Choroid plexus epithelial cell (primary cell): Measurements from ENCODE around the gene RALGPS1.
A peak's percentile ranks its signal among the peaks of the same experiment; 100 is the strongest.

Source experiments
- DNase-seq: peaks from one replicate; pipeline ENCODE4 v3.0.0-alpha.2; 2010; ENCODE audit warnings: low read depth
- H3K4me3 ChIP-seq: 2 replicates; pipeline ENCODE4 v1.5.1; 2011; ENCODE audit warnings: low read depth, mild to moderate bottlenecking, control low read depth, low read length, moderate library complexity
- TF ChIP-seq, protein P1 (sequence below): conservative IDR thresholded peaks from 2 replicates; pipeline ENCODE4 v1.5.1; 2011; ENCODE audit warnings: low read depth, mild to moderate bottlenecking, control low read depth, inconsistent platforms, low read length, moderate library complexity

RALGPS1 gene

DNA sequence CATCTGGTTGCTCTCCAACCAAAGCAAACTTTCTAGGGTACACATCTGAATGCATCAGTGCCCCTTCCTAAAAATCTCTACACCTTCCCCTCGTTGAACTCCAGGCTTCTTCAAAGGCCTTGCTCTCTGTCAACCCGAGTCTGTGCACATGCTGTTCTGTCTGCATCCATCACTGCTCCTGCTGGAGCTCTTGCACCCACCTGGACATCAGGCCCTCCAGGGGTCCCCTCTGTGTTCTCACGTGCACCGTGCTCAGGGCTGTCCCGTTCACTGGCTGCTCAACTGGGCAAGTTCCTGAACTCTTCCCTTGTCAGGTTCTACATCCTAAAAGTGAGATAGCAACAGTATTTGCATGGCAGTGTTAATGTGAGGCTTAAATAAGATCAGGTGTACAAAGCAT, 270.6 kb downstream of the RALGPS1 start:
- no peak overlapping the region for H3K4me3 ChIP-seq
- TF ChIP-seq, protein P1, sequence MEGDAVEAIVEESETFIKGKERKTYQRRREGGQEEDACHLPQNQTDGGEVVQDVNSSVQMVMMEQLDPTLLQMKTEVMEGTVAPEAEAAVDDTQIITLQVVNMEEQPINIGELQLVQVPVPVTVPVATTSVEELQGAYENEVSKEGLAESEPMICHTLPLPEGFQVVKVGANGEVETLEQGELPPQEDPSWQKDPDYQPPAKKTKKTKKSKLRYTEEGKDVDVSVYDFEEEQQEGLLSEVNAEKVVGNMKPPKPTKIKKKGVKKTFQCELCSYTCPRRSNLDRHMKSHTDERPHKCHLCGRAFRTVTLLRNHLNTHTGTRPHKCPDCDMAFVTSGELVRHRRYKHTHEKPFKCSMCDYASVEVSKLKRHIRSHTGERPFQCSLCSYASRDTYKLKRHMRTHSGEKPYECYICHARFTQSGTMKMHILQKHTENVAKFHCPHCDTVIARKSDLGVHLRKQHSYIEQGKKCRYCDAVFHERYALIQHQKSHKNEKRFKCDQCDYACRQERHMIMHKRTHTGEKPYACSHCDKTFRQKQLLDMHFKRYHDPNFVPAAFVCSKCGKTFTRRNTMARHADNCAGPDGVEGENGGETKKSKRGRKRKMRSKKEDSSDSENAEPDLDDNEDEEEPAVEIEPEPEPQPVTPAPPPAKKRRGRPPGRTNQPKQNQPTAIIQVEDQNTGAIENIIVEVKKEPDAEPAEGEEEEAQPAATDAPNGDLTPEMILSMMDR = no peak
- DNase-seq = no peak

DNA sequence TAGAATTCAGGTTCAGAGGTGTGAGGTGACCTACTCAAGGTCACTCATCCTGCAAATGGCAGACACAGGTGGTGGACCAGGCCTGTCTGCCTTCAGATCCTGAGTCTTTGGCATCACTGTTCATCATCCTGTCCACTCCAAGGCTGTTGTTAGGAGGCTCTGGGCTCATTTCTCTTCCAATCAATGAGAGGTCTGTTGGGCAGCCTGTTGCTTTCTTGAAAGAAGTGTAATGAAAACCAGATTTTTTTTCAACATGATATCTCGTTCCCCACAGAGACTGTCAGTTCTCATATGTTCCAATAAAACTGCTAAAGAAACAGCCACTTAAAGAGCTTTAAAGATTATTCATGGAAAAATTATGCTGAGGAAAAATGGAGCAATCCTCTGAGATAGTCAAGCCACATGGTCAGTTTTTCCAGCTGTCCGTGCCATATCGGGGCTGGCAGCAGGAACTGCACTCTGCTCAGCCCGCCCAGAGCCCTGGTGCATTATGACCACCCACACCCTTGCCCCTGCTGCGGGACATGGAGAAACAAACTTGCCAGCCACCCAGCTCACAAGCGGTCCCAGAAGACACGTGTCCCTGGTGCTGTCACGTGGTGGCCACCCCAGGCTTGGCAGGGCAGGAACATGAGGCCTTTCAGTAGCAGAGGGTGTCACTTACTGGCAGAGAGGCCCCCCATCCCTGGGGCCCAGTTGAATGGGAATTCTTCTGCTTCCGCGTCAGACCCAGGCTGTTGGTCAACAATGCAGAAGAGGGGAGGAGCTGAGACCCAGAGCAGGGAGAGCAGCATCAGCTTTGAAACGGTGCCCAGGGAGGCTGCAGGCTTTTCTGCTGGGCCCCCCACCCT, 271.6 kb downstream of the RALGPS1 start:
- TF ChIP-seq, protein P1 = no peak
- peak; percentile 93 for DNase-seq
- H3K4me3 ChIP-seq = no peak overlapping the region

DNA sequence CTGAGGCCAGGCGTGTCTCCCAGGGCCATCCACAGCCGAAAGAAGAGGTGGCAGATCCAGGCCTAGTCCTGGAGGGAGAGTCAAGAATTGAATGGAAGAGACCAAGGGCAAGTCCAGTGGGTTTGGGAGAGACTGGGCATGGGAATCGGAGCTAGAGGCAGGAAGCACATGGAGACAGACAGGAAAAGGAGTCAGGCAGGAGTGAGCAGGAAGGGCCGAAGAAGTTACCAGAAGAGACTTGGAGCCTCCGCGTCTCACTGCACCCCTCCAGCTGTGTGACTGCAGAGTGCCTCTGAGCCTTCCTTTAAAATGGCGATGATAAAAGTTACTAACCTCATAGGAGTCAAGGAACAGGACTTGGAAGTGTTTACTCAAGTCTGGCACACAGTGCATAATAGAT, 272.2 kb downstream of the RALGPS1 start:
- H3K4me3 ChIP-seq = no peak overlapping the region
- TF ChIP-seq, protein P1 = no peak
- DNase-seq = no peak

DNA sequence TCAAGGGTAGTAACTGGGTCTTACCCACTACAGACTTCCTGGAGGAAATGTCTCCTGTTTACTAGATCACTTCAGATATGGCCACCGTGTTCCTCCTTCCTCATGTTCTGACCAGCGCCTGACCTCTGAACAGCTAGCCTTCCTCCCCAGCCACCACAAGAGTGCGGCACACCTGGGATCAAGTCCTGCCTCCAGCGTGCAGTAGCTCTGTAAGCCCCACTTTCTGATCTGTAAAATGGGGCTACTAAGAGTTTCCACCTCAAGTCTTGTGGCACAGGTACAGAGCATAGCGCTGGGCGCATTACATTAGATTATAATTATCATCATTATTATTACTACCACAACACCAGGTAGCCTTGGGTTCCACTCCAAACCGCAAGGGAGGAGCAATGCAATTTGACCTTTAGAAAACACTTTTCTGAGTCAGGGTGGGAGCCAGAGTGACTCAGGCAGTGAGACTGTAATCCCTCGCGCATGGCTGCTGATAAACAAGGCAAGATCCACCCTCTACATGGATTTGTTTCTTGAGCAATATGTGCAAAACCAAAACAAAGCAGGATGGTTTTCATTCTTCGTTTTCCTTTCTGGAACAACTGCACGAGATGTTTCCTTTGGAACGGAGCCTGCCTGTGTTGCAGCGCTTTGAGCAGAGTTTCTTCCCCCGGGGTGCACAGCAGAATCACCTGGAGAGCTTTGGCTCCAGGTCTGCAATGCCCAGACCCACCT, 272.8 kb downstream of the RALGPS1 start:
- H3K4me3 ChIP-seq = no peak overlapping the region
- peak; percentile 99 for DNase-seq
- TF ChIP-seq, protein P1 = no peak

DNA sequence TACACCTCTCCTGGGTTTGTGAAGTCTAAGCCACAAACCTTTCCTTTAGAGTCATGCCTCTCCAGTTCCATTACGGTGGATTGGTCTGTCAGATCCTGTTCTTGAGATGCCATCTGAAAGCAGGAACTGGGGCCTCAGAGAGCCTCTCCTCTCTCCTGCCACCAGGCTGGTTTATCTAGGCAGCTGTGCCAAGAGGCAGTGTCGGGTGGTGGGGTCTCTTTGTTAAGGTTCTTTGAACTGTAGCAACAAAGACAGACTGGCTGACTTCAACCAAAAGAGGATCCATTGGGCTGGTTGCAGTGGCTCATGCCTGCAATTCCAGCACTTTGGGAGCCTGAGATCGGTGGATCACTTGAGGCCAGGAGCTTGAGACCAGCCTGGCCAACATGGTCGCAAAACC, 273.8 kb downstream of the RALGPS1 start:
- H3K4me3 ChIP-seq = no peak overlapping the region
- no peak for DNase-seq
- TF ChIP-seq, protein P1 = no peak

DNA sequence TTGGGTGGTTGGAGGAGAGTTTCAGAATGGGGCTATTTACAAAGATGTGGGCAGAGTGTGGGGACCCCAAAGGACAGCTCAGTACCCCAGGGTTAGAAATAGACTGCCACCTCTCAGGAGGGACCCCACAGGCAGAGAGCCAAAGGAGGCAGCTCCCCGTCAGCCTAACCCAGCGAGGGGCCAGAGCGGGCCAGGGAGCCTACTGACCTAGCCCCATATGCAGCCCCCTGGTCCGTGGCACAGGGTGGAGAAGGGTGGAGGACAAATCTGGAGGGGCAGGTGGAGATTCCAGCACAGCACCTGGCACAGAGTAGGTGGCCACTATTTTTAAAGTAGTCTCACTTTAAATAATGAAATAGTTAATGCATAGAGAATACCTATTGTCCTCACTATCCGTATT, 275.0 kb downstream of the RALGPS1 start:
- TF ChIP-seq, protein P1 = no peak
- no peak overlapping the region for H3K4me3 ChIP-seq
- no peak for DNase-seq
